HEK293 (cell line): ENCODE measurements around the gene RUNX1.

Experiments
- CTCF ChIA-PET: fragments of 350-600 bp; formaldehyde crosslinking; extraction: SDS; loops from one replicate; lab custom pipeline; 2021; ENCODE audit warnings: antibody characterized with exemption; lab: Yijun Ruan, JAX
- POLR2A ChIA-PET: fragments of 300-600 bp; formaldehyde crosslinking; extraction: SDS; loops from one replicate; lab custom pipeline; 2020; ENCODE audit warnings: antibody characterized with exemption, inconsistent platforms; lab: Yijun Ruan, JAX
- H3K27ac ChIP-seq: fragments of 200-500 bp; sonication (Bioruptor generic); 2 replicates; pipeline ENCODE4 v1.5.1; 2014; ENCODE audit warnings: low read depth, low read length, control low read depth, inconsistent platforms; ENCODE audit errors: extremely low read depth
- H3K36me3 ChIP-seq, 2 experiments: fragments of 200-500 bp in 1 of 2; sonication (Bioruptor generic) in 1 of 2; 1 replicate in 1 of 2; 2 replicates in 1 of 2; pipeline ENCODE4 v1.5.1; 2014 to 2017; ENCODE audit warnings: inconsistent platforms in 2 of 2, low read length in 2 of 2; ENCODE audit not compliant: control insufficient read depth in 2 of 2, insufficient read depth in 1 of 2
- H3K4me1 ChIP-seq: fragments of 200-500 bp; sonication (Bioruptor generic); 2 replicates; pipeline ENCODE4 v1.5.1; 2014; ENCODE audit warnings: mild to moderate bottlenecking, low read length, inconsistent platforms; ENCODE audit not compliant: control insufficient read depth, insufficient read depth
- H3K4me3 ChIP-seq: 2 replicates; pipeline ENCODE4 v1.5.1; 2011; ENCODE audit warnings: low read depth, mild to moderate bottlenecking, control low read depth, low read length, moderate library complexity
- H3K9me3 ChIP-seq: fragments of 200-500 bp; sonication (Bioruptor generic); 2 replicates; pipeline ENCODE4 v1.5.1; 2014; ENCODE audit warnings: low read depth, low read length, inconsistent platforms; ENCODE audit not compliant: control insufficient read depth, insufficient read depth
- GLI2 ChIP-seq: fragments of 450-650 bp; formaldehyde crosslinking; IDR thresholded peaks from 2 replicates; pipeline ENCODE4; 2017; ENCODE audit warnings: missing biosample characterization, missing genetic modification characterization, low read depth, borderline replicate concordance
- KLF7 ChIP-seq: fragments of 450-650 bp; formaldehyde crosslinking; IDR thresholded peaks from 2 replicates; pipeline ENCODE4 v1.5.1; 2016; ENCODE audit warnings: missing biosample characterization, missing genetic modification characterization, borderline replicate concordance
- MYNN ChIP-seq: fragments of 450-650 bp; formaldehyde crosslinking; IDR thresholded peaks from 2 replicates; pipeline ENCODE4 v1.5.1; 2016; ENCODE audit warnings: missing biosample characterization, missing genetic modification characterization, borderline replicate concordance
- ZBTB1 ChIP-seq: fragments of 450-650 bp; formaldehyde crosslinking; IDR thresholded peaks from 2 replicates; pipeline ENCODE4 v1.5.1; 2016; ENCODE audit warnings: missing biosample characterization, missing genetic modification characterization
- ZBTB6 ChIP-seq: fragments of 450-650 bp; formaldehyde crosslinking; IDR thresholded peaks from 2 replicates; pipeline ENCODE4 v1.5.1; 2017; ENCODE audit warnings: missing biosample characterization, missing genetic modification characterization
- ZFP3 ChIP-seq: fragments of 450-650 bp; formaldehyde crosslinking; IDR thresholded peaks from 2 replicates; pipeline ENCODE4 v1.5.1; 2016; ENCODE audit warnings: low read depth, missing biosample characterization, missing genetic modification characterization
- ZNF132 ChIP-seq: fragments of 450-650 bp; formaldehyde crosslinking; IDR thresholded peaks from 2 replicates; pipeline ENCODE4 v1.5.1; 2017; ENCODE audit warnings: missing biosample characterization, missing genetic modification characterization, borderline replicate concordance
- ZNF175 ChIP-seq: fragments of 450-650 bp; formaldehyde crosslinking; IDR thresholded peaks from 2 replicates; pipeline ENCODE4 v1.5.1; 2016; ENCODE audit warnings: missing biosample characterization, missing genetic modification characterization
- ZNF350 ChIP-seq: fragments of 450-650 bp; formaldehyde crosslinking; IDR thresholded peaks from 2 replicates; pipeline ENCODE4 v1.5.0; 2017; ENCODE audit warnings: missing biosample characterization, mild to moderate bottlenecking, missing genetic modification characterization
- ZNF404 ChIP-seq: fragments of 450-650 bp; formaldehyde crosslinking; IDR thresholded peaks from 2 replicates; pipeline ENCODE4 v1.5.1; 2017; ENCODE audit warnings: missing biosample characterization, missing genetic modification characterization
- ZNF449 ChIP-seq: fragments of 450-650 bp; formaldehyde crosslinking; IDR thresholded peaks from 2 replicates; pipeline ENCODE4 v1.5.1; 2017; ENCODE audit warnings: missing biosample characterization, mild to moderate bottlenecking, missing genetic modification characterization, moderate library complexity
- ZNF501 ChIP-seq: fragments of 450-650 bp; formaldehyde crosslinking; IDR thresholded peaks from 2 replicates; pipeline ENCODE4 v1.5.1; 2016; ENCODE audit warnings: missing biosample characterization, missing genetic modification characterization
- ZNF514 ChIP-seq: fragments of 450-650 bp; formaldehyde crosslinking; IDR thresholded peaks from 2 replicates; pipeline ENCODE4 v1.5.1; 2016; ENCODE audit warnings: missing biosample characterization, missing genetic modification characterization
- ZNF518A ChIP-seq: fragments of 450-650 bp; formaldehyde crosslinking; conservative IDR thresholded peaks from 2 replicates; pipeline ENCODE4 v1.5.1; 2016; ENCODE audit warnings: low read depth, missing biosample characterization, missing genetic modification characterization
- ZNF561 ChIP-seq: fragments of 450-650 bp; IDR thresholded peaks from 2 replicates; pipeline ENCODE4 v1.5.1; 2018; ENCODE audit warnings: missing biosample characterization, missing genetic modification characterization, borderline replicate concordance
- ZNF692 ChIP-seq: fragments of 450-650 bp; formaldehyde crosslinking; IDR thresholded peaks from 2 replicates; pipeline ENCODE4 v1.5.1; 2016; ENCODE audit warnings: missing biosample characterization, missing genetic modification characterization
- ZNF785 ChIP-seq: fragments of 450-650 bp; formaldehyde crosslinking; IDR thresholded peaks from 2 replicates; pipeline ENCODE4 v1.5.1; 2016; ENCODE audit warnings: missing biosample characterization, missing genetic modification characterization
- ZNF837 ChIP-seq: fragments of 450-650 bp; formaldehyde crosslinking; IDR thresholded peaks from 2 replicates; pipeline ENCODE4 v1.5.1; 2016; ENCODE audit warnings: missing biosample characterization, missing genetic modification characterization
- ZSCAN16 ChIP-seq: fragments of 450-650 bp; formaldehyde crosslinking; IDR thresholded peaks from 2 replicates; pipeline ENCODE4 v1.5.1; 2016; ENCODE audit warnings: missing biosample characterization, missing genetic modification characterization

The RUNX1 gene

GRCh38 chr21:34909492-34910292 is 139.4 kb downstream of the RUNX1 start:
- H3K27ac ChIP-seq = no peak overlapping the region
- ChIA-PET CTCF (interaction anchor here (0.7 kb wide), 1 partner anchor 1170 kb away, joined by 6 read pairs; no protein-coding TSS in a partner anchor), POLR2A (interaction anchor here (0.7 kb wide), 1 partner anchor 650 kb away, joined by 5 read pairs; no protein-coding TSS in a partner anchor)
- no peak overlapping the region for H3K4me3 ChIP-seq
- H3K4me1 ChIP-seq = no peaks in the 10 kb centered on the region
- no peaks in the 10 kb centered on the region for H3K9me3 ChIP-seq
- TF ChIP-seq ZNF785 (tag by site-specific recombination) (no peak), MYNN (tag by site-specific recombination) (no peak), ZFP3 (tag by site-specific recombination) (no peak), ZBTB1 (tag by site-specific recombination) (no peak), ZNF501 (tag by site-specific recombination) (no peak), ZNF518A (tag by site-specific recombination) (no peak), ZNF449 (no peak), ZNF514 (tag by site-specific recombination) (no peak), GLI2 (no peak), ZNF350 (tag by site-specific recombination) (no peak), ZNF561 (no peak), ZBTB6 (tag by site-specific recombination) (no peak), KLF7 (tag by site-specific recombination) (no peak), ZSCAN16 (tag by site-specific recombination) (no peak), ZNF132 (tag by site-specific recombination) (no peak), ZNF692 (tag by site-specific recombination) (no peak), ZNF175 (no peak), ZNF837 (tag by site-specific recombination) (no peak), ZNF404 (tag by site-specific recombination) (no peak)
- TF ChIP-seq, all 188 proteins: peak for 0
- H3K36me3 ChIP-seq = no peaks in the 10 kb centered on the region
